Stomach smooth muscle (tissue), 2 donors: ENCODE results near the gene TBC1D20.

Source experiments
- H3K27ac ChIP-seq: one replicate; pipeline ENCODE4 v1.7.0; 2013; ENCODE audit warnings: mild to moderate bottlenecking, low read length, inconsistent platforms
- H3K27me3 ChIP-seq, 2 donors: one replicate each; pipeline ENCODE4 v1.7.0; 2013; ENCODE audit warnings: low read length in 2 of 2; ENCODE audit not compliant: insufficient read depth in 2 of 2, control insufficient read depth in 1 of 2
- H3K36me3 ChIP-seq, 2 donors: one replicate each; pipeline ENCODE4 v1.7.0; 2013; ENCODE audit warnings: low read length in 2 of 2; ENCODE audit not compliant: control insufficient read depth in 2 of 2, insufficient read depth in 2 of 2
- H3K4me1 ChIP-seq: one replicate; pipeline ENCODE4 v1.7.0; 2013; ENCODE audit warnings: low read length; ENCODE audit not compliant: control insufficient read depth, insufficient read depth
- H3K4me3 ChIP-seq, 2 donors: one replicate each; pipeline ENCODE4 v1.7.0; 2013; ENCODE audit warnings: low read length in 2 of 2
- H3K9ac ChIP-seq, 2 donors: one replicate each; pipeline ENCODE4 v1.7.0; 2013; ENCODE audit warnings: low read length in 2 of 2, mild to moderate bottlenecking in 1 of 2
- H3K9me3 ChIP-seq, 2 donors: one replicate each; pipeline ENCODE4 v1.7.0; 2013; ENCODE audit warnings: low read length in 2 of 2; ENCODE audit not compliant: control insufficient read depth in 2 of 2
- donor health status: healthy.
- donor health status: Pancreatic carcinoma.

Gene TBC1D20

GRCh38 chr20:428658-429200 lies 33.6 kb downstream of the TBC1D20 start:
- peaks cover 16 to 38% of the 10 kb centered on the region in 2 donors for H3K36me3 ChIP-seq

GRCh38 chr20:427849-428657 lies 34.3 kb downstream of the TBC1D20 start:
- Histone ChIP-seq H3K4me1 (peaks cover 4% of the 10 kb centered on the region), H3K36me3 (peaks cover 16 to 36% of the 10 kb centered on the region in 2 donors), H3K4me3 (no peak overlapping the region), H3K27ac (no peak overlapping the region), H3K27me3 (no peaks in the 10 kb centered on the region), H3K9me3 (no peaks in the 10 kb centered on the region), H3K9ac (no peak overlapping the region)

More at GRCh38 chr20:428658-429200, 33.6 kb downstream of the TBC1D20 start:
- H3K9ac ChIP-seq: no peak overlapping the region
- no peaks in the 10 kb centered on the region for H3K9me3 ChIP-seq
- no peak overlapping the region for H3K4me3 ChIP-seq
- no peak overlapping the region for H3K27ac ChIP-seq
- no peaks in the 10 kb centered on the region for H3K27me3 ChIP-seq
- peaks cover 6% of the 10 kb centered on the region for H3K4me1 ChIP-seq

- no peaks in the 10 kb centered on the region for H3K9me3 ChIP-seq
- peaks cover 16 to 31% of the 10 kb centered on the region in 2 donors for H3K36me3 ChIP-seq
- no peak overlapping the region for H3K4me3 ChIP-seq
- peaks cover 4% of the 10 kb centered on the region for H3K4me1 ChIP-seq
- H3K27me3 ChIP-seq: no peaks in the 10 kb centered on the region
- H3K27ac ChIP-seq: no peak overlapping the region
- H3K9ac ChIP-seq: no peak overlapping the region
Measured at GRCh38 chr20:427401-427800, 34.9 kb downstream of the TBC1D20 start.

DNA sequence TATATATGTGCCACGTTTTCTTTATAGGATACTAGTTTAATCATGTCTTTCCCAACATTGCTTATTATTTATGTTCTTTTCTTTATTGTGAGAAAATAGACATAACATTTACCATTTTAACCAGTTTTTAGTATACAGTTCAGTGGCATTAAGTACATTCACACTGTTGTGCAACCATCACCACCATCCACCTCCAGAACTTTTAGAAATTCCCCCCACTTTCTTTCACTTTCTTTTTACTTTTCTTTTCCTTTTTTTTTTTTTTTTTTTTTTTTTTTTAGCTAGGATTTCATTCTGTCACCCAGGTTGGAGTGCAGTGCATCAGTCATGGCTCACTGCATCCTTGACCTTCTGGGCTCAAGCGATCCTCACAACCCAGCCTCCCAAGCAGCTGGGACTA lies 35.8 kb downstream of the TBC1D20 start:
- Histone ChIP-seq H3K36me3 (peaks cover 14 to 35% of the 10 kb centered on the region in 2 donors), H3K9ac (no peak overlapping the region), H3K9me3 (no peaks in the 10 kb centered on the region), H3K27ac (no peak overlapping the region), H3K27me3 (no peaks in the 10 kb centered on the region), H3K4me1 (peaks cover 4% of the 10 kb centered on the region), H3K4me3 (no peak overlapping the region)

GRCh38 chr20:421685-422250 lies 40.6 kb downstream of the TBC1D20 start:
- peaks cover 25 to 29% of the 10 kb centered on the region in 2 donors for H3K36me3 ChIP-seq
- no peak overlapping the region for H3K27ac ChIP-seq
- H3K9ac ChIP-seq: no peak overlapping the region
- no peaks in the 10 kb centered on the region for H3K27me3 ChIP-seq
- no peak overlapping the region for H3K4me3 ChIP-seq
- H3K9me3 ChIP-seq: no peaks in the 10 kb centered on the region
- H3K4me1 ChIP-seq: no peaks in the 10 kb centered on the region

GRCh38 chr20:420721-421574 lies 41.4 kb downstream of the TBC1D20 start:
- Histone ChIP-seq H3K9ac (no peak overlapping the region), H3K36me3 (peaks cover 29 to 31% of the 10 kb centered on the region in 2 donors), H3K4me1 (no peaks in the 10 kb centered on the region), H3K4me3 (no peak overlapping the region), H3K27me3 (no peaks in the 10 kb centered on the region), H3K27ac (no peak overlapping the region), H3K9me3 (no peaks in the 10 kb centered on the region)

DNA sequence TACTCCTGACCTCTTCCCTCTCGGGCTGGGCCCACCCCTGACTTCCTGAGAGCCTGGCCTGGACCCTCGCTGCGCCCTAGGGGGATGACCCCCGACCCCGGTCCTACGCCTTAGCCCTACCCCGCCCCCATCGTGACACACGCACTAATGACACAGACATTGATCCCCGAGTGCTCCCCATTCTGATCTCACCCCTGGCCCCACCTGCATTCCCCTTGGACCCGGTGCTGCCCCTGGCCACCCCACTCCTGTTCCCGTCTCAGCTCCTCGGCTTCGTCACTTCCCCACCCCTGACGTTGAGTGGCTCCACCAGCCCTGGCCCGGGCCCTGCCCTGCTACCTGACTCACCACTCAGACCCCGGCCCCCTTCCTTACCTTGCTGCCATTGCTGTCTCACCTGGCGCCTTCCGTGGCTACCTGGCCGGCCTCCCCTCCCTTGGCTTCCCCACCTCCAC lies 42.1 kb downstream of the TBC1D20 start:
- H3K36me3 ChIP-seq: peaks cover 31 to 32% of the 10 kb centered on the region in 2 donors
- H3K27me3 ChIP-seq: no peaks in the 10 kb centered on the region

DNA sequence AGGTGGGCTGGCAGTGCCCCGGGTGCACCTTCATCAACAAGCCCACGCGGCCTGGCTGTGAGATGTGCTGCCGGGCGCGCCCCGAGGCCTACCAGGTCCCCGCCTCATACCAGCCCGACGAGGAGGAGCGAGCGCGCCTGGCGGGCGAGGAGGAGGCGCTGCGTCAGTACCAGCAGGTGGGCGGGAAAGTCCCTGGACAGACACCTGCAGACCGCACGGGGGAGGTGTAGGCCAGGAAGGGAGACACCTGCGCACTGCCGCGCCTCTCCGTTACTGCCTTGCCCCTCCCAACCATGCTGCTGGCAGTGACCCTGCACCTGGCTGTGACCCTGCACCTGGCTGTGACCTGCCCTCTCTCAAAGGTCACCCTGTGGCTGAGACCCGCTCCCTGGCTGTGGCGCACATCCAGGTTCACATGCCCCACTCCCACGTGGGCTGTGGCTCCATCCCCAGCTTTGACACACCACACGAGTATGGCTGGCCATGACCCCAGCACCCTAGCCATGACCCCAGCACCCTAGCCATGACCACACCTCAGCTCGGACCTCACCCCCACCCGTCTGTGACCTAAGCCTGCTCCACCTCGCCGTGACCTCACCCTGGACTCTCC lies 42.7 kb downstream of the TBC1D20 start:
- Histone ChIP-seq H3K9ac (no peak overlapping the region), H3K27me3 (no peaks in the 10 kb centered on the region), H3K4me3 (no peak overlapping the region), H3K4me1 (no peaks in the 10 kb centered on the region), H3K27ac (no peak overlapping the region), H3K9me3 (no peaks in the 10 kb centered on the region), H3K36me3 (peaks cover 31 to 32% of the 10 kb centered on the region in 2 donors)

More for the DNA sequence above, 42.1 kb downstream of the TBC1D20 start:
- H3K9ac ChIP-seq: no peak overlapping the region
- H3K9me3 ChIP-seq: no peaks in the 10 kb centered on the region
- no peak overlapping the region for H3K27ac ChIP-seq
- no peak overlapping the region for H3K4me3 ChIP-seq
- no peaks in the 10 kb centered on the region for H3K4me1 ChIP-seq

DNA sequence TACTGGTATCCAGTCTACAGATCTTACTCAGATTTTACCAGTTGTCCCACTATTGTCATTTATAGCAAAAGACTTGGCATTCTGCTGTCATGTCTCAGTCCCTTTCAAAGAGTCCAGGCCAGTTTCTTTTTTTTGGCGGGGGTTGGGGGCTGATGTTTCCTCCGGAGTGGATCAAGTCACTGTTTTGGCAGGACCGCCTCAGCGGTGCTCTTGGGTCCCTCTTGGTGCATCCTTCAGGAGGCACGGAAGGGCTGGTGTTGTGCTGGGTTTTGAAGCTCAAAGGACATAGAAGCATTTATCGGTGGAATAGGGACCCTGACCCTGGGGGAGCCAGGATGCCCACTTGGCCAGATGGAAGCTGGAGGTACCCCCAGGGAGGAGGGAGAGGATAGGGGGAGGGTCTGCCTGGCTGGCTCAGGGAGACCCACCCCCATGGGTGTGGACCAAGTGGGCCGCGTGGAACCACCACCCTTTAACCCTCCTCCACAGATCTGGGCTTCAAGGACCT lies 43.4 kb downstream of the TBC1D20 start:
- no peak overlapping the region for H3K4me3 ChIP-seq
- no peaks in the 10 kb centered on the region for H3K4me1 ChIP-seq
- H3K9ac ChIP-seq: no peak overlapping the region
- H3K36me3 ChIP-seq: peaks cover 29% of the 10 kb centered on the region in 2 donors
- H3K27ac ChIP-seq: no peak overlapping the region
- no peaks in the 10 kb centered on the region for H3K27me3 ChIP-seq
- no peaks in the 10 kb centered on the region for H3K9me3 ChIP-seq

GRCh38 chr20:417801-418342 lies 44.5 kb downstream of the TBC1D20 start:
- no peak overlapping the region for H3K27ac ChIP-seq
- H3K9ac ChIP-seq: no peak overlapping the region
- H3K36me3 ChIP-seq: peaks cover 27 to 28% of the 10 kb centered on the region in 2 donors
- no peaks in the 10 kb centered on the region for H3K27me3 ChIP-seq
- H3K4me1 ChIP-seq: no peaks in the 10 kb centered on the region
- H3K9me3 ChIP-seq: no peaks in the 10 kb centered on the region
- H3K4me3 ChIP-seq: no peak overlapping the region
